Erythroblast (primary cell): ENCODE measurements around the gene KDM1B.

Experiments
- GATA1 ChIP-seq: IDR thresholded peaks from 2 replicates; pipeline ENCODE4 v1.6.1; 2011; ENCODE audit warnings: low read depth, mild to moderate bottlenecking, control low read depth, low read length, moderate library complexity
- POLR2A ChIP-seq: IDR thresholded peaks from 2 replicates; pipeline ENCODE4 v1.6.1; 2011; ENCODE audit warnings: mild to moderate bottlenecking, low read length

GRCh38 chr6:18219591-18219990, 64.4 kb downstream of the KDM1B start:
- TF ChIP-seq POLR2A (no peak), GATA1 (no peak)
